Gastroesophageal sphincter (tissue), 3 donors: ENCODE data around the gene NARF.
"Not testable (repeated sequence)": the region's sequence is repeated elsewhere in the genome, so short reads cannot be mapped to it uniquely, and the experiment has no call there.

ENCODE experiments used
- CTCF ChIP-seq, 4 experiments: fragments of 200-600 bp in 2 of 4; fragments of 450-650 bp in 2 of 4; sonication (generic) in 1 of 4; IDR thresholded peaks; one replicate each; pipeline ENCODE4 v1.5.1; 2017 to 2019; ENCODE audit warnings: antibody characterized with exemption in 4 of 4, mild to moderate bottlenecking in 2 of 4, moderate library complexity in 2 of 4
- POLR2A ChIP-seq, 2 donors: fragments of 450-650 bp; IDR thresholded peaks; one replicate each; pipeline ENCODE4 v1.6.1; 2017; ENCODE audit warnings: antibody characterized with exemption in 2 of 2, mild to moderate bottlenecking in 2 of 2, moderate library complexity in 1 of 2

- not testable (repeated sequence) for TF ChIP-seq CTCF, POLR2A (IDR thresholded peaks at IDR 0.05)
Observed at GRCh38 chr17:82506402-82506801, 47.9 kb downstream of the NARF start.
